ENCODE data around the gene CUZD1. TPM values are rescaled to one million over a fixed set of nuclear protein-coding genes. Genes with fewer than 3 reads are reported as not detected.

Gene CUZD1
- total and polyA plus RNA-seq, 2 of the 4 experiments (the other 2 are of a cell fraction): 0.36 to 0.67 TPM

- TF ChIP-seq USF2 (IDR thresholded peaks at IDR 0.05; ENCODE audit: low read depth, low read length): no peak
These were observed 1.5 kb downstream of the CUZD1 start (continued) for GRCh38 chr10:122844146-122844545.

- BruUV-seq (replicated peaks): no TSS peak
- Histone ChIP-seq H2AK5ac (ENCODE audit: low read depth, low read length) (no peak overlapping the region), H2BK5ac (ENCODE audit: low read depth, low read length, poor library complexity, severe bottlenecking) (no peak overlapping the region), H3K9ac (ENCODE audit: low read depth, low read length) (no peak overlapping the region), H3K4me2 (ENCODE audit: low read depth, low read length) (no peak overlapping the region), H3K9me1 (ENCODE audit: insufficient read depth, low read length) (peaks cover 3% of the 10 kb centered on the region; the same call in 1 of the 2 replicates), H3K4me1 (ENCODE audit: control insufficient read depth, insufficient read depth, low read length) (no peaks in the 10 kb centered on the region), H4K91ac (ENCODE audit: insufficient read depth, low read depth, low read length) (no peak overlapping the region), H3K27ac (ENCODE audit: insufficient read depth, low read length) (no peak overlapping the region), H4K5ac (ENCODE audit: low read depth, low read length) (no peak overlapping the region), H2AK9ac (replicated peaks; ENCODE audit: low read depth, low read length, poor library complexity) (no peak overlapping the region), H3K36me3 (ENCODE audit: control insufficient read depth, insufficient read depth, low read length) (no peaks in the 10 kb centered on the region), H3K9me3 (ENCODE audit: control insufficient read depth, insufficient read depth, low read length) (no peaks in the 10 kb centered on the region), H3K79me1 (ENCODE audit: low read depth in 1 of 2, low read length in 2 of 2) (no peaks in the 10 kb centered on the region), H2BK120ac (ENCODE audit: low read depth, low read length) (no peak overlapping the region), H2AFZ (replicated peaks; ENCODE audit: low read length, poor library complexity) (no peak overlapping the region), H3K4me3 (ENCODE audit: insufficient read depth, low read depth, low read length) (no peak overlapping the region), H2BK20ac (ENCODE audit: low read depth, low read length) (no peak overlapping the region), H3K18ac (ENCODE audit: low read depth, low read length) (no peak overlapping the region), H3K4ac (ENCODE audit: low read depth, low read length) (no peak overlapping the region), H3K14ac (replicated peaks; ENCODE audit: low read depth, low read length) (no peak overlapping the region), H3K56ac (ENCODE audit: extremely low read depth, insufficient read depth, low read length) (no peak overlapping the region), H2BK15ac (ENCODE audit: low read depth, low read length) (no peak overlapping the region), H3K23ac (ENCODE audit: low read depth, low read length) (no peak overlapping the region), H4K8ac (ENCODE audit: low read depth in 2 of 2, low read length in 2 of 2) (no peak overlapping the region), H4K20me1 (ENCODE audit: insufficient read depth, low read length) (no peaks in the 10 kb centered on the region), H3K27me3 (ENCODE audit: control insufficient read depth, insufficient read depth, low read length) (no peaks in the 10 kb centered on the region)
- no peak for DNase-seq
- in situ Hi-C loops (cut with MboI; ENCODE audit: low sequenced_read_pairs): no loop called here
- ChIA-PET POLR2A (ENCODE audit: unreplicated experiment) (no interaction called here), CTCF (no interaction called here)
- dilution Hi-C loops (cut with HindIII; ENCODE audit: low sequenced_read_pairs, unreplicated experiment): no loop called here
- intact Hi-C loops (cut with micrococcal nuclease): no loop called here
- ATAC-seq (ENCODE audit: low read depth): no peak
- no peak for TF ChIP-seq POLR2A (IDR thresholded peaks at IDR 0.05; ENCODE audit: low read depth, low read length)
- TF ChIP-seq FOS (IDR thresholded peaks at IDR 0.05; ENCODE audit: low read depth, low read length): no peak
- no peak for TF ChIP-seq RFX5 (IDR thresholded peaks at IDR 0.05; ENCODE audit: low read depth, low read length)
- no peak for TF ChIP-seq BHLHE40 (IDR thresholded peaks at IDR 0.05; ENCODE audit: low read depth, low read length)
- peak; percentile 28; the same call in 1 of the 2 replicates for TF ChIP-seq CEBPB (IDR thresholded peaks at IDR 0.05; ENCODE audit: low read depth, low read length)
- TF ChIP-seq RCOR1 (IDR thresholded peaks at IDR 0.05; ENCODE audit: insufficient replicate concordance, low read length): no peak
These were observed 4.1 kb downstream of the CUZD1 start for GRCh38 chr10:122841569-122841968.
